Naive thymus-derived CD4-positive, alpha-beta T cell (primary cell): ENCODE data around the gene RACK1. TPM values are rescaled to one million over a fixed set of nuclear protein-coding genes. Genes with fewer than 3 reads are reported as not detected.
A peak's percentile ranks its signal among the peaks of the same experiment; 100 is the strongest.

ENCODE experiments used
- ATAC-seq: fragments of 150-1000 bp; cut with Tn5 transposase; 2 replicates; pipeline ENCODE4 v1.10.0; 2021; ENCODE audit warnings: mild to moderate bottlenecking, moderate library complexity
- CTCF ChIA-PET: fragments of 350-600 bp; sonication (Branson Sonifier 250); formaldehyde crosslinking; loops from one replicate; lab custom pipeline; 2021; ENCODE audit warnings: antibody characterized with exemption; lab: Charles Lee
- POLR2A ChIA-PET: fragments of 350-600 bp; sonication (Branson Sonifier 250); formaldehyde crosslinking; loops from one replicate; lab custom pipeline; 2021; ENCODE audit warnings: antibody characterized with exemption, inconsistent platforms; lab: Charles Lee
- DNase-seq, 9 donors: peaks; one replicate each; pipeline versions ENCODE4 v3.0.0 to v3.0.0-alpha.2; 2020 to 2022; ENCODE audit warnings: mixed read lengths in 1 of 9
- H3K27ac ChIP-seq: one replicate; pipeline ENCODE4 v1.7.0; 2013; ENCODE audit warnings: mild to moderate bottlenecking, low read depth, low read length, moderate library complexity
- H3K27me3 ChIP-seq, 2 donors: one replicate each; pipeline ENCODE4 v1.7.0; 2013; ENCODE audit warnings: low read length in 2 of 2, mild to moderate bottlenecking in 2 of 2, moderate library complexity in 2 of 2; ENCODE audit not compliant: control insufficient read depth in 2 of 2, insufficient read depth in 2 of 2
- H3K36me3 ChIP-seq, 3 experiments: 1 replicate in 2 of 3; 2 replicates in 1 of 3; pipeline ENCODE4 v1.7.0; 2013; ENCODE audit warnings: low read length in 3 of 3, mild to moderate bottlenecking in 3 of 3, moderate library complexity in 1 of 3; ENCODE audit not compliant: insufficient read depth in 3 of 3, control insufficient read depth in 2 of 3
- H3K4me1 ChIP-seq, 2 donors: one replicate each; pipeline ENCODE4 v1.7.0; 2013; ENCODE audit warnings: low read length in 2 of 2, mild to moderate bottlenecking in 2 of 2, moderate library complexity in 1 of 2; ENCODE audit not compliant: control insufficient read depth in 2 of 2, insufficient read depth in 2 of 2
- H3K4me3 ChIP-seq: 2 replicates; pipeline ENCODE4 v1.7.0; 2013; ENCODE audit warnings: mild to moderate bottlenecking, low read length
- H3K9me3 ChIP-seq, 3 experiments: 1 replicate in 2 of 3; 2 replicates in 1 of 3; pipeline ENCODE4 v1.7.0; 2013; ENCODE audit warnings: low read length in 3 of 3; ENCODE audit not compliant: control insufficient read depth in 2 of 3
- H3K27ac Mint-ChIP-seq, 9 donors: one replicate each; pipeline ENCODE4 v1.8.0; 2020 to 2022; ENCODE audit warnings: mixed read lengths in 9 of 9, mild to moderate bottlenecking in 8 of 9, moderate library complexity in 5 of 9, inconsistent platforms in 2 of 9
- H3K27me3 Mint-ChIP-seq, 5 donors: one replicate each; pipeline ENCODE4 v1.8.0; 2021 to 2022; ENCODE audit warnings: mixed read lengths in 5 of 5, mild to moderate bottlenecking in 1 of 5
- H3K36me3 Mint-ChIP-seq, 5 donors: one replicate each; pipeline ENCODE4 v1.8.0; 2020 to 2022; ENCODE audit warnings: mixed read lengths in 5 of 5, mild to moderate bottlenecking in 3 of 5, inconsistent platforms in 1 of 5
- H3K4me1 Mint-ChIP-seq, 7 donors: one replicate each; pipeline ENCODE4 v1.8.0; 2020 to 2022; ENCODE audit warnings: mixed read lengths in 7 of 7, mild to moderate bottlenecking in 3 of 7, inconsistent platforms in 1 of 7
- H3K4me3 Mint-ChIP-seq, 10 donors: one replicate each; pipeline ENCODE4 v1.8.0; 2020 to 2022; ENCODE audit warnings: mild to moderate bottlenecking in 10 of 10, mixed read lengths in 10 of 10, moderate library complexity in 6 of 10, inconsistent platforms in 2 of 10
- H3K9me3 Mint-ChIP-seq, 11 donors: one replicate each; pipeline ENCODE4 v1.8.0; 2020 to 2022; ENCODE audit warnings: mixed read lengths in 11 of 11, mild to moderate bottlenecking in 4 of 11, inconsistent platforms in 1 of 11, moderate library complexity in 1 of 11
- intact Hi-C, 2 donors: fragments of 100-400 bp; cut with micrococcal nuclease; formaldehyde crosslinking; loops; one replicate each; pipeline ENCODE4 v1.15.1; 2023
- microRNA-seq: library from miRNA; unstranded; fragments of <30 nt; microRNA quantifications from one replicate; pipeline ENCODE4 v1.2.0, GENCODE V29; 2022; ENCODE audit warnings: borderline microRNAs expressed
- polyA plus RNA-seq, 2 donors: library from polyadenylated mRNA; unstranded; fragments of 300-500 nt; fragmentation: Illumina TruSeq; gene quantifications; one replicate each; pipeline ENCODE4 v1.2.3, GENCODE V29; 2021
- total RNA-seq, 6 experiments: library from RNA in 5 of 6; stranded (reverse) in 5 of 6; gene quantifications; 1 replicate in 5 of 6; 2 replicates in 1 of 6; pipeline ENCODE4 v1.2.3 and lab custom pipeline; 2021 to 2026

Gene RACK1
- total and polyA plus RNA-seq, 7 experiments from 2014 or later: 1,703 to 2,829 (median 2,491) TPM

DNA sequence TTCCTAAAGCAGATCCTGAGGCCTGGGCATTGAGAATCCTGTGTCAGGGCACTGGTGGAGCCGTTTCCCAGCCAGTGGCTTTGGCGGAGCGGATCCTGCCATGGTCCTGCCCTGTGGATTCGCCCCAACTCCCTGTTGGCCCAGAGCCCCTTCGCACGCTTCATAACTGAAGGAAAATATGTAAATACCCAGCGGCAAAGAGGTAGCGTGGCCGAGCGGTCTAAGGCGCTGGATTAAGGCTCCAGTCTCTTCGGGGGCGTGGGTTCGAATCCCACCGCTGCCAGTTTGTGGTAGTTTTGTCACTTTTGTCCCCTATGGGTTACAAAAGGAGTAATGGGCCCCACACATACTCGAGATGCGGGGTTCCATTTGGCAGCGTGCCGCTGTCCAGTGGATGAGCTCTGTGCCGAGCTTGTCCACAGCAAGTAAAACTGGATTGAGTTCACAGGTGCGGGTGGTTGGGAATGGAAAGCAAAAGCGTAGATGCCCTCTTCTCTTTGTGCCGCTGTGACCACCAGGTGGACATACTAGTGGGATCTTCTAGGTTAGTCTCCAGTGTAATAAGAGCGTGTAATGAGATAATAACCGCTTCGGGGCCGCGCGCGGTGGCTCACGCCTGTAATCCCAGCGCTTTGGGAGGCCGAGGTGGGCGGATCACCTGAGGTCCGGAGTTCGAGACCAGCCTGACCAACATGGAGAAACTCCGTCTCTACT lies 56.0 kb downstream of the RACK1 start:
- ATAC-seq (no peak), DNase-seq (peak in 8 of 9 donors; percentile 43 to 74 (median 56))
- no peak overlapping the region for H3K4me3 ChIP-seq
- H3K27me3 ChIP-seq: no peaks in the 10 kb centered on the region
- Mint-ChIP-seq H3K27me3 (peaks cover 0 to 26% (median 0%) of the 10 kb centered on the region in 5 donors), H3K4me3 (peak overlapping the region; percentile 94 to 99 (median 97)), H3K36me3 (peaks cover 0 to 18% (median 0%) of the 10 kb centered on the region in 5 donors), H3K4me1 (peaks cover 19 to 68% (median 43%) of the 10 kb centered on the region in 7 donors), H3K9me3 (peaks cover 0 to 39% (median 4%) of the 10 kb centered on the region in 11 donors), H3K27ac (peak overlapping the region; percentile 95 to 100 (median 98))
- H3K36me3 ChIP-seq: peaks cover 0 to 17% (median 0%) of the 10 kb centered on the region in 3 experiments
- H3K27ac ChIP-seq: no peak overlapping the region
- CTCF ChIA-PET: interaction anchor here (1.0 to 2.1 kb wide), 2 partner anchors 27 to 29 kb away, joined by 3 to 7 read pairs; no protein-coding TSS in a partner anchor
- POLR2A ChIA-PET: interaction anchor here (0.6 to 8.7 kb wide), 11 partner anchors 17 to 379 kb away, joined by 3 to 259 read pairs (median 4); partner anchors contain the start of genes RACK1, TRIM41, TRIM52 and TRIM7
- intact Hi-C loops: loop anchor here (2.0 kb wide), 3 partner anchors 15 to 385 kb away; partner anchors contain the start of gene MGAT1 (in 1 of the 2)
- H3K9me3 ChIP-seq: no peaks in the 10 kb centered on the region
- H3K4me1 ChIP-seq: peaks cover 3 to 6% of the 10 kb centered on the region in 2 donors

DNA sequence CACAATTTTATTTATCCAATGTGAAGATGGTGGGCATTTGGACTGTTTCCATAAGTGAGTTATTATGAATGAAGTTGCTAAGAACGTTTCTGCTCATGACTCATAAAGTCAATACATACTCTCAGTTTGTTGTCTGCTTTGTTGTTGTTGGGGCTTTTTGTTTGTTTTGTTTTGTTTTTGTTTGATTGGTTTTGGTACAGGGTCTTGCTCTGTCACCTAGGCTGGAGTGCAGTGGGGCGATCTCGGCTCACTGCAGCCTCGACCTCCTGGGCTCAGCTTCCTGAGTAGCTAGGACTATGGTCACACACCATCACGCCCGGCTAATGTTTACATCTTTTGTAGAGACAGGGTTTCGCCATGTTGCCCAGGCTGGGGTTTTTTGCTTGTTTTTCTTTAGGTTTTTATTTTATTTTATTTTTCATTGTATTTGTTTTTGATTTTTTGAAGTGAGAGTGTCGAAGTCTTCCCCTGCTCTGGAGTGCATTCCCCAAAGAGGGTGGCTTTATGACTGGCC lies 56.7 kb downstream of the RACK1 start:
- H3K27ac Mint-ChIP-seq: peak overlapping the region; percentile 53 to 100 (median 98)
- peaks cover 13 to 68% (median 43%) of the 10 kb centered on the region in 7 donors for H3K4me1 Mint-ChIP-seq
- peaks cover 3 to 7% of the 10 kb centered on the region in 2 donors for H3K4me1 ChIP-seq
- ChIA-PET POLR2A (interaction anchor here (0.9 to 8.7 kb wide), 6 partner anchors 18 to 378 kb away, joined by 3 to 259 read pairs (median 76); partner anchors contain the start of genes RACK1, TRIM41, TRIM52 and TRIM7), CTCF (no interaction called here)
- intact Hi-C loops: no loop called here
- peaks cover 0 to 26% (median 0%) of the 10 kb centered on the region in 5 donors for H3K27me3 Mint-ChIP-seq
- ATAC-seq (no peak), DNase-seq (no peak)
- H3K27me3 ChIP-seq: no peaks in the 10 kb centered on the region
- peaks cover 0 to 18% (median 0%) of the 10 kb centered on the region in 5 donors for H3K36me3 Mint-ChIP-seq
- H3K36me3 ChIP-seq: peaks cover 0 to 17% (median 0%) of the 10 kb centered on the region in 3 experiments
- H3K9me3 Mint-ChIP-seq: peaks cover 0 to 36% (median 4%) of the 10 kb centered on the region in 11 donors
- H3K4me3 Mint-ChIP-seq: peak overlapping the region in 7 of 10 donors; percentile 14 to 99 (median 95)
- no peak overlapping the region for H3K4me3 ChIP-seq
- no peaks in the 10 kb centered on the region for H3K9me3 ChIP-seq
- no peak overlapping the region for H3K27ac ChIP-seq

Small RNA genes lying within 50 kb of the gene (microRNA-seq; reads per million reads assigned to microRNA genes)
- not detected for gene MIR4638

Other genes with a start within 250 kb of the RACK1 start
- gene BTNL9, start 203.6 kb downstream of the RACK1 start, total RNA-seq: 1 to 10 TPM in 1 of 5 experiments, not detected in 4; 1.6 TPM
- gene BTNL9, start 203.6 kb downstream of the RACK1 start, polyA plus RNA-seq: not detected
- not detected for gene OR2V1, start 112.7 kb downstream of the RACK1 start, total RNA-seq
- not detected for gene OR2V1, start 112.7 kb downstream of the RACK1 start, polyA plus RNA-seq
- not detected for gene OR2V2, start 96.3 kb downstream of the RACK1 start, total RNA-seq
- gene OR2V2, start 96.3 kb downstream of the RACK1 start, polyA plus RNA-seq: not detected
- gene TRIM7, start 38.7 kb downstream of the RACK1 start, total RNA-seq: 1 to 10 TPM; 1.1 to 6.1 (median 3.6) TPM
- gene TRIM7, start 38.7 kb downstream of the RACK1 start, polyA plus RNA-seq: under 1 TPM in 1 of 2 donors, not detected in 1; 0.28 TPM
- 10 to 100 TPM; 27.3 to 36.5 (median 32.6) TPM for gene TRIM41, start 20.6 kb downstream of the RACK1 start, total RNA-seq
- gene TRIM41, start 20.6 kb downstream of the RACK1 start, polyA plus RNA-seq: 1 to 10 TPM in 1 of 2 donors, under 1 TPM in 1; 0.72 to 1.1 TPM
- gene TRIM52, start 17.2 kb upstream of the RACK1 start, total RNA-seq: 10 to 100 TPM; 31.4 to 71.6 (median 35.7) TPM
- gene TRIM52, start 17.2 kb upstream of the RACK1 start, polyA plus RNA-seq: 10 to 100 TPM; 39.2 to 50.5 TPM
- gene OR4F3, start 123.4 kb upstream of the RACK1 start, total RNA-seq: under 1 TPM in 1 of 5 experiments, not detected in 4; 0.35 TPM
- gene OR4F3, start 123.4 kb upstream of the RACK1 start, polyA plus RNA-seq: not detected